ENCODE data around the gene TIMM22.

Gene TIMM22

GRCh38 chr17:1002412-1002753 is 5.5 kb downstream of the TIMM22 start:
- no peak for TF ChIP-seq CTCF (IDR thresholded peaks at IDR 0.05)

- TF ChIP-seq CTCF (IDR thresholded peaks at IDR 0.05) = no peak
Measured at GRCh38 chr17:1002771-1003555, 6.0 kb downstream of the TIMM22 start.

DNA sequence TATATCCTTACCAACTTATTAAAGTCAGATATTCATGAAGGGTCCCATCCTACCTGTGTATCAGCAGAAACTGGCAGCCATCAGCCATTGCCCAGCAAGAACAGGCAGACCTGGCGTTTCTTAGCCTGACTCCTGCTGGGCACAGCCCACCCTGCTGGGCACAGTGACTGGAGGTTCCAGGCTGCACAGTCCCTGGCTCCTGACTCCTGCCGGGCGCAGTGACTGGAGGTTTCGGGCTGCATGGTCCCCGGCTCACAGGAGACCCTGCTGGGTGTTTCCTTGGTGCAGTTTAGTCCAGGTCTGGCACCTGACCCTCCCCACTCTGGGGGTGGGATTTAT is 6.7 kb downstream of the TIMM22 start:
- TF ChIP-seq CTCF (IDR thresholded peaks at IDR 0.05) = no peak

GRCh38 chr17:1003972-1004768 is 7.2 kb downstream of the TIMM22 start:
- no peak for TF ChIP-seq CTCF (IDR thresholded peaks at IDR 0.05)

GRCh38 chr17:1004769-1005295 is 7.9 kb downstream of the TIMM22 start:
- no peak for TF ChIP-seq CTCF (IDR thresholded peaks at IDR 0.05)

DNA sequence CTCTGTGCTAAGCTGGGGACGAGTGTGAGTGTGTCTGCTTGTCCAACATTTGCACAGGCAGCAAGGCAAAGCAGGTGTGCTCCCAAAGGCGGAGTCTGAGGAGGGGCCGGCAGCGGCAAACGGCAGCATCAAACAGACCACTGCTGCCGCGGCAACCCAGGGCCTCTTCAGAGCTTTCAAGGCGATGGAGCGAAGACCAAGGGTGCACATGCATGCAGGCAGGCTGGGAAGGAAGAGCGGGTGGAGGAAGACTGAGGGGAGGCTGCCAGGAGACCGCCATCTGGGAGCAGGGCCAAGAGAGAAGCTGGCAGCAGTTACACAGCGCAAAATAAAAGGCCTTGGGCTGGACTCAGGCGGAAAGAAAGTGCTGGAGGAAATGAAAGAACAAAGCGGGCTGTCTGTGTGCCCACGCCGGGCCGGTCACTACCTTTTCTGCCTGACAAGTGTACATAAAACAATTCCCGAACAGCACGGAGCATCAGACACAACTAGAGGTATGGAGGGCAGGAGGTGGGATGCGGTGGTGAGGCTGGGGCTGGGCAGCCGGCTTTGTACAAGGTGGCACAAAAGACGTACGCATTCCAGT is 8.5 kb downstream of the TIMM22 start:
- no peak for TF ChIP-seq CTCF (IDR thresholded peaks at IDR 0.05)

DNA sequence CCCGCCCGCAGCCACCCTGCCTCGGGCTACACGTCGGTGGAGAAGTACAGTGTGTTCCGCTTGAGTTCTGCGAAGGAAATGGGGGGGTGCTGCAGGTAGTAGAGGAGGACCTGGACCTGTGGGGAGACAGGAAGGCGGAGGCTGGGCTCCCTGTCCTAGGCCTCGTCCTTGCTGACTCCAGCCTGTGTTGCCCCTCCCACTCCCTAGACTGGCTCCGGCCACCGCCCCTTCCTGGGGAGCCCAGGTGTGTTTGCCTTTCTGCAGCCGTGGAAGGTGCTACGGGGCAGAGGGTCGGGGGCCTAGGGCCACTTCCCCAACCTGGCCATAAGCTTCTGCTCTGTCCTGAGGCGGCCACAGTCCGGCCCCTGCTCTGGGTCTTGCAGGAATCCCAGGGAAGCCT is 9.1 kb downstream of the TIMM22 start:
- no peak for TF ChIP-seq CTCF (IDR thresholded peaks at IDR 0.05)
